ENCODE results near the gene PHKA2.
"Not testable (repeated sequence)": the region's sequence is repeated elsewhere in the genome, so short reads cannot be mapped to it uniquely, and the experiment has no call there.

The PHKA2 gene

GRCh38 chrX:18855919-18856644, 127.8 kb downstream of the PHKA2 start:
- DNase-seq: no peak

DNA sequence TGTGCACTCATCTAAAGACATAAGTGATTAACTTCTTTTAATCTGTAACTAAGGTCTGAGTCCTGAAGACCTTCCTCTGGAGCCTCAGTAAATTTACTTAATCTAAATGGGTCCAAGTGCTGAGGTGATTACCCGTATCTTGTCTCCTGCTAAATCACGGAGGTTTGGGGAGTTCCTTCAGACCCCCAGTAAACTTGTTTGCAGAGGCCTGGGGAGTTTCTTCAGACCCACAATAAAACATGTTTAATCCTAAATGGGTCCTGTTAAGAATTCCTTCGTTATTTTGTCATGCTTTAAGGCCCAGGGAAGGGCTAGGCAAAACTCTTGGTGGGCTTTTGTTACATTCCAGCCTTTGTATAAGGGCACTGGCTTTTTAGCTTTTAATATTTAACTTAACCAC, 136.0 kb downstream of the PHKA2 start:
- DNase-seq: not testable (repeated sequence)

Measured in eye (tissue), 1 donor.